ENCODE data around the gene KLK5. TPM values are rescaled to one million over a fixed set of nuclear protein-coding genes. Genes with fewer than 3 reads are reported as not detected.

The KLK5 gene
- total RNA-seq, 1 donor from 2014 or later: not detected

GRCh38 chr19:50910722-50911121 is 42.1 kb downstream of the KLK5 start:
- Histone ChIP-seq H3K9me3 (no peaks in the 10 kb centered on the region), H3K27me3 (peaks cover 64% of the 10 kb centered on the region), H3K36me3 (no peaks in the 10 kb centered on the region), H3K27ac (no peak overlapping the region), H3K4me1 (no peaks in the 10 kb centered on the region), H3K4me3 (no peak overlapping the region)
- TF ChIP-seq, protein P1, sequence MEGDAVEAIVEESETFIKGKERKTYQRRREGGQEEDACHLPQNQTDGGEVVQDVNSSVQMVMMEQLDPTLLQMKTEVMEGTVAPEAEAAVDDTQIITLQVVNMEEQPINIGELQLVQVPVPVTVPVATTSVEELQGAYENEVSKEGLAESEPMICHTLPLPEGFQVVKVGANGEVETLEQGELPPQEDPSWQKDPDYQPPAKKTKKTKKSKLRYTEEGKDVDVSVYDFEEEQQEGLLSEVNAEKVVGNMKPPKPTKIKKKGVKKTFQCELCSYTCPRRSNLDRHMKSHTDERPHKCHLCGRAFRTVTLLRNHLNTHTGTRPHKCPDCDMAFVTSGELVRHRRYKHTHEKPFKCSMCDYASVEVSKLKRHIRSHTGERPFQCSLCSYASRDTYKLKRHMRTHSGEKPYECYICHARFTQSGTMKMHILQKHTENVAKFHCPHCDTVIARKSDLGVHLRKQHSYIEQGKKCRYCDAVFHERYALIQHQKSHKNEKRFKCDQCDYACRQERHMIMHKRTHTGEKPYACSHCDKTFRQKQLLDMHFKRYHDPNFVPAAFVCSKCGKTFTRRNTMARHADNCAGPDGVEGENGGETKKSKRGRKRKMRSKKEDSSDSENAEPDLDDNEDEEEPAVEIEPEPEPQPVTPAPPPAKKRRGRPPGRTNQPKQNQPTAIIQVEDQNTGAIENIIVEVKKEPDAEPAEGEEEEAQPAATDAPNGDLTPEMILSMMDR (IDR thresholded peaks at IDR 0.05): no peak
- intact Hi-C loops (cut with DNase I): no loop called here
- ATAC-seq: no peak
- no peak for DNase-seq

GRCh38 chr19:50909240-50910070 is 43.4 kb downstream of the KLK5 start:
- Histone ChIP-seq H3K4me3 (no peak overlapping the region), H3K4me1 (no peaks in the 10 kb centered on the region), H3K27ac (no peak overlapping the region), H3K36me3 (no peaks in the 10 kb centered on the region), H3K27me3 (peaks cover 62% of the 10 kb centered on the region), H3K9me3 (no peaks in the 10 kb centered on the region)
- TF ChIP-seq, protein P1 (IDR thresholded peaks at IDR 0.05): no peak
- ATAC-seq: peak; percentile 77
- intact Hi-C loops (cut with DNase I): no loop called here
- DNase-seq: no peak

GRCh38 chr19:50908336-50908735 is 44.5 kb downstream of the KLK5 start:
- ATAC-seq: no peak
- H3K36me3 ChIP-seq: no peaks in the 10 kb centered on the region
- H3K27ac ChIP-seq: no peak overlapping the region
- DNase-seq: no peak
- H3K27me3 ChIP-seq: peaks cover 62% of the 10 kb centered on the region
- intact Hi-C loops (cut with DNase I): no loop called here
- TF ChIP-seq, protein P1 (IDR thresholded peaks at IDR 0.05): no peak
- no peaks in the 10 kb centered on the region for H3K4me1 ChIP-seq
- H3K9me3 ChIP-seq: no peaks in the 10 kb centered on the region
- no peak overlapping the region for H3K4me3 ChIP-seq

GRCh38 chr19:50906217-50906616 is 46.6 kb downstream of the KLK5 start:
- H3K4me3 ChIP-seq: no peak overlapping the region
- no peaks in the 10 kb centered on the region for H3K4me1 ChIP-seq
- H3K27ac ChIP-seq: no peak overlapping the region
- no peaks in the 10 kb centered on the region for H3K9me3 ChIP-seq
- ATAC-seq: peak; percentile 66
- no peaks in the 10 kb centered on the region for H3K36me3 ChIP-seq
- peaks cover 52% of the 10 kb centered on the region for H3K27me3 ChIP-seq
- DNase-seq: no peak
- TF ChIP-seq, protein P1 (IDR thresholded peaks at IDR 0.05): peak; percentile 28
- intact Hi-C loops (cut with DNase I): no loop called here

- DNase-seq: no peak
- Histone ChIP-seq H3K27me3 (peaks cover 23% of the 10 kb centered on the region), H3K36me3 (no peaks in the 10 kb centered on the region), H3K4me1 (no peaks in the 10 kb centered on the region), H3K27ac (no peak overlapping the region), H3K4me3 (no peak overlapping the region), H3K9me3 (no peaks in the 10 kb centered on the region)
- ATAC-seq: no peak
- intact Hi-C loops (cut with DNase I): no loop called here
- TF ChIP-seq, protein P1 (IDR thresholded peaks at IDR 0.05): no peak
These were observed 50.2 kb downstream of the KLK5 start for GRCh38 chr19:50902640-50903039.
